ENCODE data around the gene PCIF1.

PCIF1 gene

DNA sequence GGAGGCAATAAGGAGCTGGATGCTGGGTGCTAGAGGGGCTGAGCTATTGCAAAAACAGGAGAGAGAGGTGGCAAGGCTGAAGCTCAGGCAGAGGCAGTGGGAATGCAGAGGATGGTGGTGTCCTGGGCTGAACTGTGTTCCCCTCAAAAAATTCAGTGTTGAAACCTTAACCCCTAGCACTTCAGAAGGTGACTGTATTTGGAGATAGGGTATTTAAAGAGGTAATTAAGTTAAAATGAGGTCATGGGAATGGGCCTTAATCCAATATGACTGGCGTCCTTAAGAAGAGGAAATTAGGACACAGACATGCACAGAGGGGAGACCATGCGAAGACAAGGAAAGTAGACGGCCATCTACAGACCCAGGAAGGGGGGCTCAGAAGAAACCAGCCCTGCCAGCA, 62.7 kb downstream of the PCIF1 start:
- no peak for DNase-seq
